HL-60 (cell line): ENCODE data around the gene EEF2KMT.
"Not testable (repeated sequence)": the region's sequence is repeated elsewhere in the genome, so short reads cannot be mapped to it uniquely, and the experiment has no call there.

Source experiments
- DNase-seq, 2 experiments: peaks; one replicate each; pipeline ENCODE4 v3.0.0-alpha.2; 2010 to 2020; ENCODE audit warnings: low read depth in 1 of 2, low spot score in 1 of 2
- H3K27ac ChIP-seq: fragments of 250-450 bp; sonication (Bioruptor Pico); replicated peaks from 2 replicates; pipeline ENCODE4 v1.5.1; 2020; ENCODE audit warnings: mild to moderate bottlenecking, moderate library complexity
- H3K27me3 ChIP-seq: fragments of 250-450 bp; sonication (Bioruptor Pico); 2 replicates; pipeline ENCODE4 v1.5.1; 2021; ENCODE audit warnings: mild to moderate bottlenecking, moderate library complexity; ENCODE audit not compliant: insufficient read depth, poor library complexity, severe bottlenecking
- H3K4me3 ChIP-seq: replicated peaks from 2 replicates; pipeline ENCODE4 v1.5.1; 2011; ENCODE audit warnings: mild to moderate bottlenecking, control low read depth, low read length; ENCODE audit not compliant: insufficient read depth
- TF ChIP-seq, protein P1 (sequence below): IDR thresholded peaks from 2 replicates; pipeline ENCODE4 v1.6.1; 2012; ENCODE audit warnings: low read depth; ENCODE audit not compliant: insufficient replicate concordance
- TF ChIP-seq, protein P2 (sequence below): IDR thresholded peaks from one replicate; pipeline ENCODE4 v1.5.1; 2011; ENCODE audit warnings: low read length, control low read depth, inconsistent platforms; ENCODE audit not compliant: insufficient read depth

Gene EEF2KMT

DNA sequence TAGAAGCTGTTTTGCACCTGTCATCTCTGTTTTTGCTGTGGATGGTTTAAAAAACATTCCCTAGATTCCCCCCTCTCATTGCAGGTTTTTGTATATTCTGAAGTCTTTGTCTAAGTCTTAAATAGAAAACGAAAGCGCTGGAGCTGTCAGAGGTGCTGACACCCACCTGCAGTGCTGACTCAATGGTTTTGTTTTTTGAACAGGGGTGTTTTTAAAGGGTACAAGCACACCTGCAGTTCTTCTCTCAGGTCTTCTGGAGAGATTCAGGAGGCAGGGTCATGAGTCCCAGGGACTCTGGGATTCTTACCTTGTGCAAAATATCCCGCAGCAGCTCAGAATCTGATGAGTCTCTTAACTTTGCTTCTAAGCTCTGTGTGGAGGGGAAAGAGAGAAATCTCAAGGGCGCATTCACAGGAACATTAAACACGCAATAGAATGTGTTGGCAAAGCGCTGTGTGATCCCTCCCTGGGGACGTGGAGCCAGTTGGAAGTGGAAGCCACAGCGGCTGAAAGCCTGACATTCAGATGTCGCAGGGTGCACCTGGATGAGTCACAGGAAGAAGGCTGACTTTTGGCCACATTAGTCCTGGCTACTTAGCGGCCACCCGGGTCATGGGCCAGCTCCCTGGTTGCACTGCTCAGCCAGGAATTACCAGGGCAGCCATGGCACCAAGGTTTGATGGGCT, 2.3 kb downstream of the EEF2KMT start:
- DNase-seq, H3K4me3 ChIP-seq, H3K27me3 ChIP-seq, H3K27ac ChIP-seq: not testable (repeated sequence)
- TF ChIP-seq, protein P1, sequence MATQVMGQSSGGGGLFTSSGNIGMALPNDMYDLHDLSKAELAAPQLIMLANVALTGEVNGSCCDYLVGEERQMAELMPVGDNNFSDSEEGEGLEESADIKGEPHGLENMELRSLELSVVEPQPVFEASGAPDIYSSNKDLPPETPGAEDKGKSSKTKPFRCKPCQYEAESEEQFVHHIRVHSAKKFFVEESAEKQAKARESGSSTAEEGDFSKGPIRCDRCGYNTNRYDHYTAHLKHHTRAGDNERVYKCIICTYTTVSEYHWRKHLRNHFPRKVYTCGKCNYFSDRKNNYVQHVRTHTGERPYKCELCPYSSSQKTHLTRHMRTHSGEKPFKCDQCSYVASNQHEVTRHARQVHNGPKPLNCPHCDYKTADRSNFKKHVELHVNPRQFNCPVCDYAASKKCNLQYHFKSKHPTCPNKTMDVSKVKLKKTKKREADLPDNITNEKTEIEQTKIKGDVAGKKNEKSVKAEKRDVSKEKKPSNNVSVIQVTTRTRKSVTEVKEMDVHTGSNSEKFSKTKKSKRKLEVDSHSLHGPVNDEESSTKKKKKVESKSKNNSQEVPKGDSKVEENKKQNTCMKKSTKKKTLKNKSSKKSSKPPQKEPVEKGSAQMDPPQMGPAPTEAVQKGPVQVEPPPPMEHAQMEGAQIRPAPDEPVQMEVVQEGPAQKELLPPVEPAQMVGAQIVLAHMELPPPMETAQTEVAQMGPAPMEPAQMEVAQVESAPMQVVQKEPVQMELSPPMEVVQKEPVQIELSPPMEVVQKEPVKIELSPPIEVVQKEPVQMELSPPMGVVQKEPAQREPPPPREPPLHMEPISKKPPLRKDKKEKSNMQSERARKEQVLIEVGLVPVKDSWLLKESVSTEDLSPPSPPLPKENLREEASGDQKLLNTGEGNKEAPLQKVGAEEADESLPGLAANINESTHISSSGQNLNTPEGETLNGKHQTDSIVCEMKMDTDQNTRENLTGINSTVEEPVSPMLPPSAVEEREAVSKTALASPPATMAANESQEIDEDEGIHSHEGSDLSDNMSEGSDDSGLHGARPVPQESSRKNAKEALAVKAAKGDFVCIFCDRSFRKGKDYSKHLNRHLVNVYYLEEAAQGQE = peak; percentile 46

DNA sequence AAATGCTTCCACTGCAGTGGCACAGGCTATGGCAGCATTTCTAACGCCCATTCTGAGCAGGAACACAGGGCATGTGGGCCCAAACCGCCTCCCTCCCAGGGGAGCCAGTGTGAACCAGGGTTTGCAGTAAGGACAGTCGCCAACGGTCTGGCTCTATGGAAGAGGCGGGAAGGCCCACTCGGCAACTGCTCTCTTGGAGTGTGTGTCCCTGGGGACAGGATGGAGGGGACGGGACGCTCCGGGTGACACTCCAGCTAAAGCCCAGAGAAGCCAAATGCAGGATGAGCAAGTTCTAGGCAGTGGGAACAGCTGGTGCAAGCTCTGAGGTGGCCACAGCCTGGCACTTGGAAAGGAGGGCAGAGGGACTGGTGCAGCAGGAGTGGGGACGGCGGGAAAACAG, 3.8 kb downstream of the EEF2KMT start:
- DNase-seq, H3K27ac ChIP-seq, H3K4me3 ChIP-seq, H3K27me3 ChIP-seq: not testable (repeated sequence)

DNA sequence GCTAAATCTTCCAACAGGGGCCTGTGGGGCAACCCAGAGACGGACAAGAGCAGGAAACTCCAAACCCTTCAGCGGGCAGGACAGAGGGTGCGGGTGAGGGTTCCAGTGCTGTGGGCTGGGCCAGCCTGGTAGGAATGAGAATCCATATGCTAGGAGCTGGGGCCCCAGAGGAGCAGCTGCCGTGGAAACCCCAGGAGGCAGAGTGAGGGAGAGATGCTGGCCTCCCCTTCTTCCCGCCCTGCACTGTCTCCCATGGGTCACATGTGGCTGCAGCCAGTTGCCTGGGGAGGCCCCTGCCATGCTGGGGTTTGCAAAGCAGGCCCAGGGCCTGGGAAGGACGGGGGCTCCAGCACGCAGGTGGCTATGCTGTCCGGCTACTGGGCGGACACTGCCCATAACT, 4.5 kb downstream of the EEF2KMT start:
- not testable (repeated sequence) for H3K27me3 ChIP-seq, H3K27ac ChIP-seq, DNase-seq, H3K4me3 ChIP-seq

DNA sequence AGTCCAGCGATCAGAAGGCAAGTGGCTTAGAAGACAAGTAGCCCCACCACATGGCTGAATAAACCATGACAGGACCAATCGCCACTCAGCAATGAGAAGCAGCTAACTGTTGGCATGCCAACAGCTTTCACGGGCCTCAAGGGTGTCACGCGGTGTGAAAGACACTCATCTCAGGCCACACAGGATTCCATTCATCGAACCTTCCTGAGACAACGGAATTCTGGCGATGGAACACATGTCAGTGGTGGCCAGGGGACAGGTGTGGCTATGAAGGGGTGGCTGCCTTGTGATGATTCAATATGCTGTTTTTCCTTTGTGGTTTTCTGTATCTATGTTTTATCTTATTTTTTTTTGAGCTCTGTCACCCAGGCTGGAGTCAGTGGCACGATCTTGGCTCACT, 7.0 kb downstream of the EEF2KMT start:
- not testable (repeated sequence) for DNase-seq, H3K27me3 ChIP-seq, H3K4me3 ChIP-seq, H3K27ac ChIP-seq

DNA sequence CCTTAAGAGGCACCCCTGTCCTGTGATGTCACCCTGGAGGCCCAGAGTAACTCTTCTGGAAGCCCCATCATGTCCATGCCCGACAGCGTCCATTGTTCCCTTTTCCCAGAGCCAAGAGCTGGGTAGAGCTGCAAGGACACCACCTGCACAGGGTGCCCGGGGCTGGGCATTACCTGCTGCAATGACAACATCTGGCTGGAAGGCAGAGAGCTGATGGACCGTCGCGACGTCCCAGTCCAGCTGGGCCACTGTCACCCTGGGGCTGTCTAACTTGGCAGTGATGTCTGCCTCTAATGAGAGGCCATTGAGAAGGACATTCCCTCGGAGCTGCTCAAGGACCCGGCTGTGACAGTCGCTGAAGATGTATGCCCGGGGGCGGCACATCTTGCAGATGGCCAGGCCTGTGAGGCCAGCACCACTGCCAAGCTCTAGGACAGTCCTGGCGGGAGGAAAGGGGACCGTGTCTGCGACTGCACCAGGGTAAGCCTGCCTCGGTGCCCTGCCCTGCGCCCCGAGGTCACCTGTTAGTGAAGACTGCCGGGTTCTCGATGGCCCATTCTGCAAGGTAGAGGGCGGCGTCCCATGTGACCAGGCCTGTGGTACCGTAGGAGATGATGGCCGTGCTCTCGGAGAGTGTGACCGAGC, 7.6 kb downstream of the EEF2KMT start:
- H3K4me3 ChIP-seq, DNase-seq, H3K27ac ChIP-seq, H3K27me3 ChIP-seq: not testable (repeated sequence)

DNA sequence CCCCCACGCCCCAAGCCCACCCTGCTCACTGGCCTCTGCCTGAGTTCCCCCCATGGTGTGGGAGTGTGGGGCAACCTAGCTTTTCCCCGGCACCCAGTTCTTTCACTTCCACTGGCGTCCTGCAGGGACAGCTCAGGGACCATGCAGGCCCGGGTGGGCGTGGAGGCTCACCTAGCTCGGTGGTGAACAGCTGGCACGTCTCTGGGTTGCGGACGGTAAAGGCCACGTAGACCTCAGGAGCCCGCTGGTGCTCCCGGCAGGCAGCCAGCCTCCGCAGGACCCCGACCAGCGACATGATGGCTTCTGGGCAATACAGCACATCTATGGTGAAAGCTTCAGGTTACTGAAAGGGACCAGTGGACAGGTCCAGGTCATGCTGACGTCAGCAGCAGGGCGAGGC, 8.7 kb downstream of the EEF2KMT start:
- not testable (repeated sequence) for H3K4me3 ChIP-seq

DNA sequence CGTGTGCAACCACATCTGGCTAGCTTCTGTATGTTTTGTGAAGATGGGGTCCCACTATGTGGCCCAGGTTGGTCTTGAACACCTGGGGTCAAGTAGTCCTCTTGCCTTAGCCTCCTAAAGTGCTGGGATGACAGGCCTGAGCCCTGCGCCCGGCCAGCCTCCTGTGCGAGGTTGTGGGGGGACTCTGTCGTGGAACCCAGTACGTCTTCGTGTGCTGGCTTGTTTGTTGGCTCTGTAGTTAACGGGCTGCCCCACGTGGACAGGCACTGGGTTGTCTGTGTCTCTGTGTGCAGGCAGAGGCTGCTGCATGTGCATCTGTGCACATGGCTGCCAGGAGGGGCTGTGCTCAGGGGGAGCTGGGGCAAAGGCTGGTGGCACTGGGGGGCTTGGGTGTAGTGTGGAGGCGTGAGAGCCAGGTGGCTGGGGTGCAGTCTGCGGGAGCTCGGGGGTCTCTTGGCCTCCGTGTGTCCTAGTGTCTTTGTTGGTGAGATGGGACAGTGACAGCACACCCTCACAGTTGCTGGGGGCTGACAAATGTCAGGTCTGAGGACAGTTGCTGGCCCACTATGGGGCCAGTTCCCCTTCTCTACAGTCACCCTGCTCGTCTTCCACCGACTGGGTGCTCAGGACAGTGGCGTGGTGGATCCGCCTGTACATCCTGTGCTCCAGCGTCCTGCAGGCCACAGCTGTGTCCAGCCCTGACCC, 9.4 kb downstream of the EEF2KMT start:
- not testable (repeated sequence) for H3K27me3 ChIP-seq, H3K4me3 ChIP-seq, H3K27ac ChIP-seq, DNase-seq

More for the DNA sequence above, 8.7 kb downstream of the EEF2KMT start:
- H3K27me3 ChIP-seq, H3K27ac ChIP-seq, DNase-seq: not testable (repeated sequence)

DNA sequence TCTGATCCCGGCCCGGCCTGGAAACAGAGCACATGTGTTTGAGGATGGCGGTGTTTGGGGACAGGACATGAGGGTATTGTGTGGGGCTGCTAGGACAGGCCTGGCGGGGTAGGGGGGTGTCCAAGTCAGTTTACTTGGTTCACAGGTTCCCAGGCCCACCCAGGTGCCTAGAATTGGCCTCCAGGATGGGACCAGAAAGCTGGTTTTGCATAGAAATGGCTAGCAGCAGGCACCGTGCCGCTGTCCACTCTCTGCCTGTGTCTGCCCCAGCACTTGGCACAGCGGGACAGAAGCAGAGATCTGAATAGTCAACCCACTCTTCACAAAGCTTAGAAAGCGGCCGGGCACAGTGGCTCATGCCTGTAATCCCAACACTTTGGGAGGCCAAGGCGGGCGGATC, 11.9 kb downstream of the EEF2KMT start:
- not testable (repeated sequence) for H3K27ac ChIP-seq, H3K4me3 ChIP-seq, DNase-seq, H3K27me3 ChIP-seq

DNA sequence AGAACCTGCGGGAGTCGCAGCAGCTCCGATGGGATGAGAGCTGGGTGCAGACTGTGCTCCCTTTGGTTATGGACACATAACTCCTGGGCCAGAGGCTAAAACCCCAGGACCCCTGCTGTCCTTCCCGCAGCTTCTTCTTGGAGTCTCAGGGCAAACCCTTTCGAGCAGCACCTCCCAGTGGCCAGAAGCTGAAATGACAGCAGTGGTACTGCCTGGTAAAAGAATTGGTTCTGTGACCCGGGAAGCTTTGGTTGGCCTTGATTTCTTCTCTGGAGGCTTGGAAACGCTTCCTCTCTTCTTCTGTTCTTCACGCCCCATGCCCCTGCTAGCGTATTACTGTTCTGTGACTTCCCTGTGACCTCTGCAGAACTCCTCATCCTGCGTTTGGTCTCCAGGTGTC, 12.8 kb downstream of the EEF2KMT start:
- peak in 1 of 2 experiments; percentile 51 for DNase-seq
- not testable (repeated sequence) for H3K27ac ChIP-seq, H3K27me3 ChIP-seq

DNA sequence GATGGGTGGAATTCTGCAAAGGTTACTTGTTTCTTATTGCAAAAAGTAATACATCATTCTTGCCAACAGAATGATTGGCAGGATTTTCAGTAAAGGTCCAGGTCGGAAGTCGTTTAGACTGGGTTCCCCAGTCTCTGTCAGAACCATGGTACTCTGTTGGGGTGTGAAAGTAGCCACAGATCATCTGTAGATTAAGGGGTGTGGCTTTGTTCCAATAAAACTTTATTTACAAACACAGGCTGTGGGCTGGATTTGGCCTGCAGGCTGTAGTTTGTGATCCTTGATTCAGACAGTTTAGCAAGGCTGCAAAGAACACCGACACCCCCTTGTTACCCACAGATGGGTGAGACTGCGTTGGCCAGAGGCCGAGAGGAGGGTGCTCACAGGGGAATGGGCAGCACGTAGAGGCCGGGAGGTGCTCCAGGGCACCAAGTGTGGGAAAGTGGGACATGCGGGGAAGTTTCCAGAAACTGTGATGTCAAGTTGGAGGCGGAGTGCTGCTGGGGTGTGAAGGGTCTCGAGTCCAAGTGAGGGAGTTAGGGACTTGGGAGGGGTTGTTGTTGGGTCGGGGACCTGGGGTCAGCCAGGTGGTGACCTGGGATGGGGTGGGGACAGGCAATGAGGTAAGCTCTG, 13.4 kb downstream of the EEF2KMT start:
- H3K27me3 ChIP-seq, DNase-seq, H3K27ac ChIP-seq, H3K4me3 ChIP-seq: not testable (repeated sequence)

More for the DNA sequence above, 12.8 kb downstream of the EEF2KMT start:
- TF ChIP-seq, protein P2, sequence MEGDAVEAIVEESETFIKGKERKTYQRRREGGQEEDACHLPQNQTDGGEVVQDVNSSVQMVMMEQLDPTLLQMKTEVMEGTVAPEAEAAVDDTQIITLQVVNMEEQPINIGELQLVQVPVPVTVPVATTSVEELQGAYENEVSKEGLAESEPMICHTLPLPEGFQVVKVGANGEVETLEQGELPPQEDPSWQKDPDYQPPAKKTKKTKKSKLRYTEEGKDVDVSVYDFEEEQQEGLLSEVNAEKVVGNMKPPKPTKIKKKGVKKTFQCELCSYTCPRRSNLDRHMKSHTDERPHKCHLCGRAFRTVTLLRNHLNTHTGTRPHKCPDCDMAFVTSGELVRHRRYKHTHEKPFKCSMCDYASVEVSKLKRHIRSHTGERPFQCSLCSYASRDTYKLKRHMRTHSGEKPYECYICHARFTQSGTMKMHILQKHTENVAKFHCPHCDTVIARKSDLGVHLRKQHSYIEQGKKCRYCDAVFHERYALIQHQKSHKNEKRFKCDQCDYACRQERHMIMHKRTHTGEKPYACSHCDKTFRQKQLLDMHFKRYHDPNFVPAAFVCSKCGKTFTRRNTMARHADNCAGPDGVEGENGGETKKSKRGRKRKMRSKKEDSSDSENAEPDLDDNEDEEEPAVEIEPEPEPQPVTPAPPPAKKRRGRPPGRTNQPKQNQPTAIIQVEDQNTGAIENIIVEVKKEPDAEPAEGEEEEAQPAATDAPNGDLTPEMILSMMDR = peak; percentile 57
- not testable (repeated sequence) for H3K4me3 ChIP-seq

DNA sequence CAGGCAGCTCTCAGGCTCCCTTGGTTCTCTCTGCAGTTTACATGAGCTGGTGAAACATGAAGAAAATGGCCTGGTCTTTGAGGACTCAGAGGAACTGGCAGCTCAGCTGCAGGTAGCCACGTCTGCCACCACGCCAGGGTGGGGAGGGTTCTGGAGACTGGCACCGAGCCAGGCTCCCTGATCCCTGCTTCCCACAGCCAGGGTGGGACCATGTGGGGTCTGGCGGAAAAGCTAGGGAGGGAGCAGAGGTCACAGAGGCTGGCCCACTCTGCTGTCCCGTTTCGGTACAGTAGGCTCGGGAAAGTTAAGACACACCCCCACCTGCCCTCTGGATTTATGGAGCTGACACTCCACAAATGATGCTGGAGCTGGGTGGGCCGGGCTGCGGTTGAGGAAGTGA, 13.9 kb downstream of the EEF2KMT start:
- H3K4me3 ChIP-seq, DNase-seq, H3K27me3 ChIP-seq, H3K27ac ChIP-seq: not testable (repeated sequence)
